Measurements from ENCODE around the gene AACS.
A peak's percentile ranks its signal among the peaks of the same experiment; 100 is the strongest.

The AACS gene

DNA sequence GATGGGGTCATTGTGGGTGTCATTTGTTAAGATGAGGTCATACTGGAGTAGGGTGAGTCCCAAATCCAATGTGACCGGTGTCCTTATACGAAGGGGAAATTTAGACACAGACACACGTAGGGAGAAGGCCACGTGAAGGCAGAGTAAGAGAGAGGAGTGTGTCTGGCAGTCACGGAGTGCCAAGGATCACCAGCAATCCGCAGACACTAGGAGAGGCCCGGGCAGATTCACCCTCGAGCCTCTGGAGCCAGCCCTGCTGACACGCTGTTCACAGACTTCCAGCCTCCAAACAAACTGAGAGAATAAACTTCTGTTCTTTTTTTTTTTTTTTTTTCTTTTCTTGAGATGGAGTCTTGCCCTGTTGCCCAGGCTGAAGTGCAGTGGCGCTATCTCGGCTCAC lies 46.9 kb upstream of the AACS start:
- Histone ChIP-seq H3K27me3 (ENCODE audit: insufficient read depth, poor library complexity, severe bottlenecking) (no peaks in the 10 kb centered on the region), H3K27ac (replicated peaks) (no peak overlapping the region), H3K4me3 (replicated peaks; ENCODE audit: insufficient read depth, low read length) (no peak overlapping the region)
- TF ChIP-seq, protein P1, sequence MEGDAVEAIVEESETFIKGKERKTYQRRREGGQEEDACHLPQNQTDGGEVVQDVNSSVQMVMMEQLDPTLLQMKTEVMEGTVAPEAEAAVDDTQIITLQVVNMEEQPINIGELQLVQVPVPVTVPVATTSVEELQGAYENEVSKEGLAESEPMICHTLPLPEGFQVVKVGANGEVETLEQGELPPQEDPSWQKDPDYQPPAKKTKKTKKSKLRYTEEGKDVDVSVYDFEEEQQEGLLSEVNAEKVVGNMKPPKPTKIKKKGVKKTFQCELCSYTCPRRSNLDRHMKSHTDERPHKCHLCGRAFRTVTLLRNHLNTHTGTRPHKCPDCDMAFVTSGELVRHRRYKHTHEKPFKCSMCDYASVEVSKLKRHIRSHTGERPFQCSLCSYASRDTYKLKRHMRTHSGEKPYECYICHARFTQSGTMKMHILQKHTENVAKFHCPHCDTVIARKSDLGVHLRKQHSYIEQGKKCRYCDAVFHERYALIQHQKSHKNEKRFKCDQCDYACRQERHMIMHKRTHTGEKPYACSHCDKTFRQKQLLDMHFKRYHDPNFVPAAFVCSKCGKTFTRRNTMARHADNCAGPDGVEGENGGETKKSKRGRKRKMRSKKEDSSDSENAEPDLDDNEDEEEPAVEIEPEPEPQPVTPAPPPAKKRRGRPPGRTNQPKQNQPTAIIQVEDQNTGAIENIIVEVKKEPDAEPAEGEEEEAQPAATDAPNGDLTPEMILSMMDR (IDR thresholded peaks at IDR 0.05; ENCODE audit: insufficient read depth, low read length) = no peak
- TF ChIP-seq POLR2AphosphoS5 (IDR thresholded peaks at IDR 0.05; ENCODE audit: low read depth) = no peak
- TF ChIP-seq, protein P2, sequence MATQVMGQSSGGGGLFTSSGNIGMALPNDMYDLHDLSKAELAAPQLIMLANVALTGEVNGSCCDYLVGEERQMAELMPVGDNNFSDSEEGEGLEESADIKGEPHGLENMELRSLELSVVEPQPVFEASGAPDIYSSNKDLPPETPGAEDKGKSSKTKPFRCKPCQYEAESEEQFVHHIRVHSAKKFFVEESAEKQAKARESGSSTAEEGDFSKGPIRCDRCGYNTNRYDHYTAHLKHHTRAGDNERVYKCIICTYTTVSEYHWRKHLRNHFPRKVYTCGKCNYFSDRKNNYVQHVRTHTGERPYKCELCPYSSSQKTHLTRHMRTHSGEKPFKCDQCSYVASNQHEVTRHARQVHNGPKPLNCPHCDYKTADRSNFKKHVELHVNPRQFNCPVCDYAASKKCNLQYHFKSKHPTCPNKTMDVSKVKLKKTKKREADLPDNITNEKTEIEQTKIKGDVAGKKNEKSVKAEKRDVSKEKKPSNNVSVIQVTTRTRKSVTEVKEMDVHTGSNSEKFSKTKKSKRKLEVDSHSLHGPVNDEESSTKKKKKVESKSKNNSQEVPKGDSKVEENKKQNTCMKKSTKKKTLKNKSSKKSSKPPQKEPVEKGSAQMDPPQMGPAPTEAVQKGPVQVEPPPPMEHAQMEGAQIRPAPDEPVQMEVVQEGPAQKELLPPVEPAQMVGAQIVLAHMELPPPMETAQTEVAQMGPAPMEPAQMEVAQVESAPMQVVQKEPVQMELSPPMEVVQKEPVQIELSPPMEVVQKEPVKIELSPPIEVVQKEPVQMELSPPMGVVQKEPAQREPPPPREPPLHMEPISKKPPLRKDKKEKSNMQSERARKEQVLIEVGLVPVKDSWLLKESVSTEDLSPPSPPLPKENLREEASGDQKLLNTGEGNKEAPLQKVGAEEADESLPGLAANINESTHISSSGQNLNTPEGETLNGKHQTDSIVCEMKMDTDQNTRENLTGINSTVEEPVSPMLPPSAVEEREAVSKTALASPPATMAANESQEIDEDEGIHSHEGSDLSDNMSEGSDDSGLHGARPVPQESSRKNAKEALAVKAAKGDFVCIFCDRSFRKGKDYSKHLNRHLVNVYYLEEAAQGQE (IDR thresholded peaks at IDR 0.05; ENCODE audit: insufficient replicate concordance, low read depth) = no peak
- TF ChIP-seq SPI1 (IDR thresholded peaks at IDR 0.05; ENCODE audit: borderline replicate concordance, low read depth) = no peak
- TF ChIP-seq GABPA (IDR thresholded peaks at IDR 0.05; ENCODE audit: low read depth) = no peak
- no peak for DNase-seq (ENCODE audit: low read depth in 1 of 2, low spot score in 1 of 2)

DNA sequence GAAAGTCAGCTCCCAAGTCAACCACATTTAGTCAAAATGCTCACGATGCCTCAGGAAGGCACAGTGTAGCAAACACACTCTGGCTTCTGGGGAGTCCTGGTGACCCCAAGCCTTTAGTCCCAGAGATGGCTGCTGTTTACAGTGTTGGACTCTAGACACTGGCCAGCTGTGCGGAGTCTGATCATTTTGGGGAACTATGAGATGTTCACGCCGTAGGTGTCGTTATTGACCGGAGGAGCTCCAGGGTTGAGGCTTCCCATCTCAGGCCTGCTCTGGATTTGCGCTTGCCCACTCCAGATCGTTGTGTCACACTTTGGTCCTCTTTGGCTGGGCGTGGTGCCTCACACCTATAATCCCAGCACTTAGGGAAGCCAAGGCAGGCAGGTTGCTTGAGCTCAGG lies 44.1 kb upstream of the AACS start:
- no peak for DNase-seq (ENCODE audit: low read depth in 1 of 2, low spot score in 1 of 2)
- TF ChIP-seq GABPA (IDR thresholded peaks at IDR 0.05; ENCODE audit: low read depth) = no peak
- TF ChIP-seq, protein P1 (IDR thresholded peaks at IDR 0.05; ENCODE audit: insufficient read depth, low read length) = no peak
- no peak for TF ChIP-seq SPI1 (IDR thresholded peaks at IDR 0.05; ENCODE audit: borderline replicate concordance, low read depth)
- TF ChIP-seq, protein P2 (IDR thresholded peaks at IDR 0.05; ENCODE audit: insufficient replicate concordance, low read depth) = no peak
- peak; percentile 15; the same call in 1 of the 2 replicates for TF ChIP-seq POLR2AphosphoS5 (IDR thresholded peaks at IDR 0.05; ENCODE audit: low read depth)
- H3K27me3 ChIP-seq (ENCODE audit: insufficient read depth, poor library complexity, severe bottlenecking) = no peaks in the 10 kb centered on the region
- no peak overlapping the region for H3K4me3 ChIP-seq (replicated peaks; ENCODE audit: insufficient read depth, low read length)
- no peak overlapping the region for H3K27ac ChIP-seq (replicated peaks)

DNA sequence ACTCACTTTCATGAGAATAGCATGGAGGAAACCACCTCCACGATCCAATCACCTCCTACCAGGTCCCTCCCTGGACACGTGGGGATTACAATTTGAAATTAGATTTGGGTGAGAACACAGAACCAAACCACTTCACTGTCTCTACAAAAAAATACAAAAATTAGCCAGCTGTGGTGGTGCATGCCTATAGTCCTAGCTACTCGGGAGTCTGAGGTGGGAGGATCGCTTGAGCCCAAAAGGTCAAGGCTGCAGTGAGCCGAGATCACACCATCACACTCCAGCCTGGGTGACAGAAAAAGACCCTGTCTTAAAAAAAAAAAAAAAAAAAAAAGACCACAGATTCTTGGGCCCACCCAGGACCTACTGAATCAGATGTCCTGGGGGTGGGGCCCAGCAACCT lies 43.5 kb upstream of the AACS start:
- no peak overlapping the region for H3K4me3 ChIP-seq (replicated peaks; ENCODE audit: insufficient read depth, low read length)
- H3K27me3 ChIP-seq (ENCODE audit: insufficient read depth, poor library complexity, severe bottlenecking) = no peaks in the 10 kb centered on the region
- no peak for TF ChIP-seq GABPA (IDR thresholded peaks at IDR 0.05; ENCODE audit: low read depth)
- TF ChIP-seq, protein P1 (IDR thresholded peaks at IDR 0.05; ENCODE audit: insufficient read depth, low read length) = no peak
- H3K27ac ChIP-seq (replicated peaks) = no peak overlapping the region
- DNase-seq (ENCODE audit: low read depth in 1 of 2, low spot score in 1 of 2) = no peak

DNA sequence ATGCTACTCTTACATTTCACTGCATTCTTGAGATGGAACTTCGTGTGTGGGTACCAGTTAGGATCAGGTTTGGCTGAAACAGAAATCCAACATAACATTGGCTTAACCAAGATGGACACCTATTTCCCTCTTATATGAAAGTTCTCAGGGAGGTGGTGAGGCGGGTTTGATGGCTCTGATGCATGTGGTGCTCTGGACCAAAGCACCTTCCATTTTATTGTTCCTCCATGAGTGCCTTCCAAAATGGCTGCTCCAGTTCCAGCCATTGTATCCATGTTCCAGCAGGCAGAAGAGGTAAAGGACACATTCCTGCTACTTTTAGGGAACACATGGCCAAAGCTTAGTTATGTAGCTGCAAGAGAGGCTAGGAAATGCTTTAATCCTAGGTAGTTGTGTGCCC lies 42.2 kb upstream of the AACS start:
- Histone ChIP-seq H3K27me3 (ENCODE audit: insufficient read depth, poor library complexity, severe bottlenecking) (no peaks in the 10 kb centered on the region), H3K4me3 (replicated peaks; ENCODE audit: insufficient read depth, low read length) (no peak overlapping the region), H3K27ac (replicated peaks) (no peak overlapping the region)
- TF ChIP-seq GABPA (IDR thresholded peaks at IDR 0.05; ENCODE audit: low read depth) = no peak
- no peak for DNase-seq (ENCODE audit: low read depth in 1 of 2, low spot score in 1 of 2)

All from HL-60 (cell line).